Endothelial cell of umbilical vein (primary cell): ENCODE measurements around the gene SLC25A26. TPM values are rescaled to one million over a fixed set of nuclear protein-coding genes. Genes with fewer than 3 reads are reported as not detected.
A peak's percentile ranks its signal among the peaks of the same experiment; 100 is the strongest.

Experiments used
- BruUV-seq: library from RNA; stranded (reverse); fragments of 400-500 nt; replicated peaks from 2 replicates; lab custom pipeline; 2021; lab: Mats Ljungman, UMichigan
- CTCF ChIA-PET: fragments of 300-600, 350-600 bp; sonication (Branson Sonifier 250); formaldehyde crosslinking; loops from one replicate; lab custom pipeline; 2021; ENCODE audit warnings: antibody characterized with exemption, inconsistent platforms; lab: Charles Lee
- POLR2A ChIA-PET: fragments of 300-600, 350-600 bp; sonication (Branson Sonifier 250); formaldehyde crosslinking; loops from one replicate; lab custom pipeline; 2021; ENCODE audit warnings: antibody characterized with exemption, inconsistent platforms; lab: Charles Lee
- DNase-seq: peaks from one replicate; pipeline ENCODE4 v3.0.0-alpha.2; 2011; ENCODE audit warnings: low read depth, low spot score
- FAIRE-seq: peaks from 2 replicates; lab custom pipeline; 2011; peaks lifted over from hg19 to GRCh38; lab: Jason Lieb, UNC
- H2AFZ ChIP-seq: 2 replicates; pipeline ENCODE4 v1.6.0; 2012; ENCODE audit warnings: low read depth, low read length, control low read depth, inconsistent platforms
- H3K27ac ChIP-seq: 2 replicates; pipeline ENCODE4 v1.5.1; 2011; ENCODE audit warnings: low read depth, mild to moderate bottlenecking, control low read depth, low read length, moderate library complexity; ENCODE audit not compliant: insufficient read depth
- H3K27me3 ChIP-seq, 2 experiments: 2 replicates each; pipeline versions ENCODE4 v1.6.0 to v1.6.1; 2011; ENCODE audit warnings: low read length in 2 of 2, mixed read lengths in 1 of 2; ENCODE audit not compliant: control insufficient read depth in 2 of 2, insufficient read depth in 2 of 2
- H3K36me3 ChIP-seq, 2 experiments: 2 replicates in 1 of 2; 3 replicates in 1 of 2; pipeline ENCODE4 v1.5.1; 2011; ENCODE audit warnings: low read length in 2 of 2, mild to moderate bottlenecking in 1 of 2, moderate library complexity in 1 of 2; ENCODE audit not compliant: control insufficient read depth in 2 of 2, insufficient read depth in 2 of 2; ENCODE audit errors: extremely low read depth in 1 of 2
- H3K4me1 ChIP-seq: 3 replicates; pipeline ENCODE4 v1.5.1; 2011; ENCODE audit warnings: mild to moderate bottlenecking, low read length; ENCODE audit not compliant: control insufficient read depth, insufficient read depth; ENCODE audit errors: extremely low read depth
- H3K4me2 ChIP-seq: 2 replicates; pipeline ENCODE4 v1.6.1; 2011; ENCODE audit warnings: low read length, control low read depth, mixed read lengths; ENCODE audit not compliant: insufficient read depth
- H3K4me3 ChIP-seq, 3 experiments: fragments of 200-600 bp in 1 of 3; sonication (generic), shearing (Covaris generic) in 1 of 3; replicated peaks in 1 of 3; 2 replicates each; pipeline ENCODE4 v1.5.1; 2011 to 2016; ENCODE audit warnings: control low read depth in 3 of 3, low read length in 3 of 3, mild to moderate bottlenecking in 2 of 3, inconsistent platforms in 1 of 3, low read depth in 1 of 3, moderate library complexity in 1 of 3; ENCODE audit not compliant: insufficient read depth in 1 of 3
- H3K79me2 ChIP-seq: 2 replicates; pipeline ENCODE4 v1.6.0; 2012; ENCODE audit warnings: low read length, inconsistent platforms; ENCODE audit not compliant: control insufficient read depth, insufficient read depth
- H3K9ac ChIP-seq: replicated peaks from 2 replicates; pipeline ENCODE3; 2011; ENCODE audit warnings: low read length, control low read depth; ENCODE audit not compliant: insufficient read depth; ENCODE audit errors: extremely low read depth
- H3K9me1 ChIP-seq: replicated peaks from 3 replicates; pipeline ENCODE4 v1.6.0; 2011; ENCODE audit warnings: mild to moderate bottlenecking, low read length; ENCODE audit not compliant: control insufficient read depth, insufficient read depth; ENCODE audit errors: extremely low read depth
- H3K9me3 ChIP-seq: replicated peaks from 2 replicates; pipeline ENCODE4 v1.5.1; 2012; ENCODE audit warnings: low read length, inconsistent platforms; ENCODE audit not compliant: control insufficient read depth, insufficient read depth
- H4K20me1 ChIP-seq: replicated peaks from 2 replicates; pipeline ENCODE3; 2011; ENCODE audit warnings: mild to moderate bottlenecking, low read length; ENCODE audit not compliant: control insufficient read depth, insufficient read depth; ENCODE audit errors: extremely low read depth
- EZH2 ChIP-seq: IDR thresholded peaks from 2 replicates; pipeline ENCODE4 v1.6.1; 2012; ENCODE audit warnings: borderline replicate concordance, low read depth, mild to moderate bottlenecking, moderate library complexity, low read length, inconsistent platforms; ENCODE audit not compliant: severe bottlenecking
- FOS ChIP-seq: IDR thresholded peaks from 2 replicates; pipeline ENCODE4 v1.6.1; 2011; ENCODE audit warnings: mild to moderate bottlenecking, low read length, moderate library complexity, borderline replicate concordance; ENCODE audit not compliant: insufficient read depth
- GATA2 ChIP-seq: IDR thresholded peaks from 2 replicates; pipeline ENCODE4 v1.7.0; 2011; ENCODE audit warnings: low read depth, mild to moderate bottlenecking, moderate library complexity, mixed read lengths, low read length; ENCODE audit not compliant: insufficient read length, insufficient read depth
- JUN ChIP-seq: IDR thresholded peaks from 2 replicates; pipeline ENCODE4 v1.6.1; 2011; ENCODE audit warnings: borderline replicate concordance, low read depth; ENCODE audit not compliant: insufficient read length, insufficient read depth
- MAX ChIP-seq: IDR thresholded peaks from 2 replicates; pipeline ENCODE4 v1.6.1; 2011; ENCODE audit not compliant: insufficient read depth, insufficient read length
- MYC ChIP-seq: IDR thresholded peaks from one replicate; pipeline ENCODE4 v1.6.1; 2011; ENCODE audit warnings: mild to moderate bottlenecking, low read depth, low read length
- POLR2A ChIP-seq: IDR thresholded peaks from 2 replicates; pipeline ENCODE4 v1.6.1; 2012; ENCODE audit warnings: low read depth, mild to moderate bottlenecking, control low read depth, low read length
- POLR2AphosphoS5 ChIP-seq: IDR thresholded peaks from 2 replicates; pipeline ENCODE4 v1.6.1; 2012; ENCODE audit warnings: low read depth, mild to moderate bottlenecking, control low read depth, low read length, moderate library complexity; ENCODE audit not compliant: insufficient read depth
- dilution Hi-C: fragments of 300-500 bp; cut with MboI; formaldehyde crosslinking; loops from one replicate; pipeline ENCODE4 v1.15.0; 2019; ENCODE audit warnings: low sequenced_read_pairs; ENCODE audit not compliant: extremely low pct_ligation_motif_present
- intact Hi-C: fragments of 100-400 bp; cut with micrococcal nuclease; formaldehyde crosslinking; loops from one replicate; pipeline ENCODE4 v1.10.0; 2022
- polyA plus RNA-seq, 4 experiments: library from polyadenylated mRNA; depleted of rRNA in 3 of 4; stranded (reverse) in 3 of 4; unstranded in 1 of 4; fragments of >200 nt; gene quantifications; 2 replicates each; pipeline versions ENCODE4 v1.2.1 to v1.2.3, GENCODE V29; 2011 to 2012; ENCODE audit warnings: missing spikeins in 1 of 4
- total RNA-seq: library from RNA; stranded (reverse); gene quantifications from 2 replicates; pipeline ENCODE4 v1.2.3, GENCODE V29; 2021
- TF ChIP-seq, protein P1 (sequence below), 2 donors: IDR thresholded peaks; 1 replicate in 1 of 2; 2 replicates in 1 of 2; pipeline ENCODE4 v1.5.1; 2011; ENCODE audit warnings: low read length in 2 of 2, mild to moderate bottlenecking in 2 of 2, moderate library complexity in 2 of 2, control low read depth in 1 of 2, inconsistent platforms in 1 of 2, low read depth in 1 of 2; ENCODE audit not compliant: insufficient read depth in 1 of 2; ENCODE audit errors: extremely low read depth in 1 of 2

SLC25A26 gene
- total and polyA plus RNA-seq, 2 donors (not counting 3 experiments of a cell fraction or from before 2014, with no cell fraction given): 11.8 to 23.5 TPM

GRCh38 chr3:66348704-66349103, 127.9 kb downstream of the SLC25A26 start:
- dilution Hi-C loops (no loop called here), intact Hi-C loops (no loop called here)
- BruUV-seq: no TSS peak
- Histone ChIP-seq H3K36me3 (no peaks in the 10 kb centered on the region), H3K27me3 (no peaks in the 10 kb centered on the region), H3K27ac (no peak overlapping the region), H3K4me1 (peaks cover 6% of the 10 kb centered on the region), H3K79me2 (no peaks in the 10 kb centered on the region), H3K9ac (no peak overlapping the region), H3K9me1 (no peaks in the 10 kb centered on the region), H3K4me3 (no peak overlapping the region), H4K20me1 (no peaks in the 10 kb centered on the region), H3K9me3 (no peaks in the 10 kb centered on the region), H3K4me2 (no peak overlapping the region), H2AFZ (no peak overlapping the region)
- ChIA-PET POLR2A (no interaction called here), CTCF (interaction anchor here (1.2 to 1.6 kb wide), 2 partner anchors 20 to 29 kb away, joined by 3 to 5 read pairs; no protein-coding TSS in a partner anchor)
- TF ChIP-seq MAX: no peak
- no peak for TF ChIP-seq EZH2
- no peak for TF ChIP-seq MYC
- TF ChIP-seq, protein P1, sequence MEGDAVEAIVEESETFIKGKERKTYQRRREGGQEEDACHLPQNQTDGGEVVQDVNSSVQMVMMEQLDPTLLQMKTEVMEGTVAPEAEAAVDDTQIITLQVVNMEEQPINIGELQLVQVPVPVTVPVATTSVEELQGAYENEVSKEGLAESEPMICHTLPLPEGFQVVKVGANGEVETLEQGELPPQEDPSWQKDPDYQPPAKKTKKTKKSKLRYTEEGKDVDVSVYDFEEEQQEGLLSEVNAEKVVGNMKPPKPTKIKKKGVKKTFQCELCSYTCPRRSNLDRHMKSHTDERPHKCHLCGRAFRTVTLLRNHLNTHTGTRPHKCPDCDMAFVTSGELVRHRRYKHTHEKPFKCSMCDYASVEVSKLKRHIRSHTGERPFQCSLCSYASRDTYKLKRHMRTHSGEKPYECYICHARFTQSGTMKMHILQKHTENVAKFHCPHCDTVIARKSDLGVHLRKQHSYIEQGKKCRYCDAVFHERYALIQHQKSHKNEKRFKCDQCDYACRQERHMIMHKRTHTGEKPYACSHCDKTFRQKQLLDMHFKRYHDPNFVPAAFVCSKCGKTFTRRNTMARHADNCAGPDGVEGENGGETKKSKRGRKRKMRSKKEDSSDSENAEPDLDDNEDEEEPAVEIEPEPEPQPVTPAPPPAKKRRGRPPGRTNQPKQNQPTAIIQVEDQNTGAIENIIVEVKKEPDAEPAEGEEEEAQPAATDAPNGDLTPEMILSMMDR (IDR thresholded peaks at IDR 0.05; ENCODE audit: extremely low read depth in 1 of 2, insufficient read depth in 1 of 2, low read depth in 1 of 2, low read length in 2 of 2): no peak
- no peak for TF ChIP-seq JUN
- TF ChIP-seq POLR2A: no peak
- TF ChIP-seq POLR2AphosphoS5: no peak
- no peak for TF ChIP-seq GATA2
- no peak for TF ChIP-seq FOS
- DNase-seq (peak; percentile 66), FAIRE-seq (no peak)
